Measurements from ENCODE around the gene PRICKLE3.
A peak's percentile ranks its signal among the peaks of the same experiment; 100 is the strongest.

PRICKLE3 gene

GRCh38 chrX:49212861-49213260 is 26.7 kb upstream of the PRICKLE3 start:
- H3K4me1 Mint-ChIP-seq = peaks cover 2% of the 10 kb centered on the region
- H3K27me3 Mint-ChIP-seq = no peaks in the 10 kb centered on the region
- no peak for ATAC-seq
- no peak for DNase-seq
- H3K4me3 Mint-ChIP-seq = no peak overlapping the region
- H3K36me3 Mint-ChIP-seq (ENCODE audit: low read depth) = no peaks in the 10 kb centered on the region
- H3K9me3 Mint-ChIP-seq = no peaks in the 10 kb centered on the region
- no peak overlapping the region for H3K27ac Mint-ChIP-seq

- Mint-ChIP-seq H3K27ac (no peak overlapping the region), H3K4me3 (no peak overlapping the region), H3K36me3 (ENCODE audit: low read depth) (no peaks in the 10 kb centered on the region), H3K4me1 (peaks cover 2% of the 10 kb centered on the region), H3K27me3 (no peaks in the 10 kb centered on the region), H3K9me3 (no peaks in the 10 kb centered on the region)
- no peak for ATAC-seq
- DNase-seq = no peak
Measured at GRCh38 chrX:49212209-49212608, 26.0 kb upstream of the PRICKLE3 start.

- H3K9me3 Mint-ChIP-seq = no peaks in the 10 kb centered on the region
- peaks cover 2% of the 10 kb centered on the region for H3K4me1 Mint-ChIP-seq
- H3K4me3 Mint-ChIP-seq = no peak overlapping the region
- H3K27ac Mint-ChIP-seq = no peak overlapping the region
- no peaks in the 10 kb centered on the region for H3K36me3 Mint-ChIP-seq (ENCODE audit: low read depth)
- no peaks in the 10 kb centered on the region for H3K27me3 Mint-ChIP-seq
- ATAC-seq = no peak
- DNase-seq = no peak
Measured at GRCh38 chrX:49211074-49211473, 24.9 kb upstream of the PRICKLE3 start.

- H3K27me3 Mint-ChIP-seq = no peaks in the 10 kb centered on the region
- no peaks in the 10 kb centered on the region for H3K36me3 Mint-ChIP-seq (ENCODE audit: low read depth)
- ATAC-seq (no peak), DNase-seq (no peak)
- H3K4me3 Mint-ChIP-seq = no peak overlapping the region
- no peaks in the 10 kb centered on the region for H3K9me3 Mint-ChIP-seq
- peaks cover 2% of the 10 kb centered on the region for H3K4me1 Mint-ChIP-seq
- H3K27ac Mint-ChIP-seq = no peak overlapping the region
Measured at GRCh38 chrX:49210406-49210805, 24.2 kb upstream of the PRICKLE3 start.

- DNase-seq (peak; percentile 25), ATAC-seq (peak; percentile 59)
- Mint-ChIP-seq H3K9me3 (no peaks in the 10 kb centered on the region), H3K36me3 (ENCODE audit: low read depth) (no peaks in the 10 kb centered on the region), H3K27ac (no peak overlapping the region), H3K4me3 (peak overlapping the region; percentile 17), H3K4me1 (peaks cover 2% of the 10 kb centered on the region), H3K27me3 (no peaks in the 10 kb centered on the region)
Measured at GRCh38 chrX:49209434-49210251, 23.5 kb upstream of the PRICKLE3 start.

GRCh38 chrX:49208399-49208798 is 22.2 kb upstream of the PRICKLE3 start:
- DNase-seq = no peak
- no peak overlapping the region for H3K27ac Mint-ChIP-seq

GRCh38 chrX:49206543-49206942 is 20.4 kb upstream of the PRICKLE3 start:
- H3K9me3 Mint-ChIP-seq = no peaks in the 10 kb centered on the region
- H3K27me3 Mint-ChIP-seq = no peaks in the 10 kb centered on the region
- H3K4me3 Mint-ChIP-seq = no peak overlapping the region
- no peak overlapping the region for H3K27ac Mint-ChIP-seq
- no peaks in the 10 kb centered on the region for H3K36me3 Mint-ChIP-seq (ENCODE audit: low read depth)
- peaks cover 2% of the 10 kb centered on the region for H3K4me1 Mint-ChIP-seq
- ATAC-seq (no peak), DNase-seq (no peak)

More at GRCh38 chrX:49208399-49208798, 22.2 kb upstream of the PRICKLE3 start:
- H3K9me3 Mint-ChIP-seq = no peaks in the 10 kb centered on the region
- no peaks in the 10 kb centered on the region for H3K36me3 Mint-ChIP-seq (ENCODE audit: low read depth)
- no peaks in the 10 kb centered on the region for H3K27me3 Mint-ChIP-seq
- ATAC-seq = no peak
- peaks cover 2% of the 10 kb centered on the region for H3K4me1 Mint-ChIP-seq
- H3K4me3 Mint-ChIP-seq = no peak overlapping the region

GRCh38 chrX:49205443-49205842 is 19.3 kb upstream of the PRICKLE3 start:
- Mint-ChIP-seq H3K27me3 (no peaks in the 10 kb centered on the region), H3K36me3 (ENCODE audit: low read depth) (no peaks in the 10 kb centered on the region), H3K9me3 (no peaks in the 10 kb centered on the region), H3K27ac (no peak overlapping the region), H3K4me1 (peaks cover 6% of the 10 kb centered on the region), H3K4me3 (no peak overlapping the region)
- no peak for ATAC-seq
- DNase-seq = no peak

- Mint-ChIP-seq H3K27ac (no peak overlapping the region), H3K27me3 (no peaks in the 10 kb centered on the region), H3K4me1 (peaks cover 6% of the 10 kb centered on the region), H3K4me3 (no peak overlapping the region), H3K9me3 (no peaks in the 10 kb centered on the region), H3K36me3 (ENCODE audit: low read depth) (no peaks in the 10 kb centered on the region)
- no peak for ATAC-seq
- no peak for DNase-seq
Measured at GRCh38 chrX:49204709-49205108, 18.5 kb upstream of the PRICKLE3 start.

GRCh38 chrX:49204017-49204416 is 17.8 kb upstream of the PRICKLE3 start:
- Mint-ChIP-seq H3K27ac (no peak overlapping the region), H3K4me3 (no peak overlapping the region), H3K27me3 (no peaks in the 10 kb centered on the region), H3K9me3 (no peaks in the 10 kb centered on the region), H3K4me1 (peaks cover 9% of the 10 kb centered on the region), H3K36me3 (ENCODE audit: low read depth) (no peaks in the 10 kb centered on the region)
- DNase-seq (no peak), ATAC-seq (no peak)

GRCh38 chrX:49203536-49203935 is 17.4 kb upstream of the PRICKLE3 start:
- Mint-ChIP-seq H3K4me3 (no peak overlapping the region), H3K27ac (no peak overlapping the region), H3K36me3 (ENCODE audit: low read depth) (no peaks in the 10 kb centered on the region), H3K4me1 (peaks cover 14% of the 10 kb centered on the region), H3K27me3 (no peaks in the 10 kb centered on the region), H3K9me3 (no peaks in the 10 kb centered on the region)
- DNase-seq (no peak), ATAC-seq (no peak)

GRCh38 chrX:49202022-49202421 is 15.8 kb upstream of the PRICKLE3 start:
- Mint-ChIP-seq H3K27ac (no peak overlapping the region), H3K4me1 (peaks cover 20% of the 10 kb centered on the region), H3K36me3 (ENCODE audit: low read depth) (no peaks in the 10 kb centered on the region), H3K27me3 (no peaks in the 10 kb centered on the region), H3K4me3 (no peak overlapping the region), H3K9me3 (no peaks in the 10 kb centered on the region)
- ATAC-seq (no peak), DNase-seq (no peak)

- Mint-ChIP-seq H3K4me1 (peaks cover 20% of the 10 kb centered on the region), H3K27ac (no peak within 1 kb of the TSS)
- DNase-seq = peak; percentile 88
Measured at GRCh38 chrX:49199906-49200771, 14.0 kb upstream of the PRICKLE3 start, which contains the start of gene SYP. TSS of gene SYP (minus strand) at chrX:49200193. CDS start at chrX:49200186, 7 bp downstream.

GRCh38 chrX:49199315-49199595 is 13.1 kb upstream of the PRICKLE3 start:
- no peaks in the 10 kb centered on the region for H3K36me3 Mint-ChIP-seq (ENCODE audit: low read depth)
- ATAC-seq (no peak), DNase-seq (no peak)
- H3K27me3 Mint-ChIP-seq = no peaks in the 10 kb centered on the region
- H3K27ac Mint-ChIP-seq = no peak overlapping the region
- peak overlapping the region; percentile 62 for H3K4me3 Mint-ChIP-seq
- H3K4me1 Mint-ChIP-seq = peaks cover 20% of the 10 kb centered on the region
- H3K9me3 Mint-ChIP-seq = no peaks in the 10 kb centered on the region

More at GRCh38 chrX:49199906-49200771, 14.0 kb upstream of the PRICKLE3 start, which contains the start of gene SYP:
- H3K4me3 Mint-ChIP-seq = peak within 1 kb of the TSS; percentile 62
- no peaks in the 10 kb centered on the region for H3K9me3 Mint-ChIP-seq
- no peaks in the 10 kb centered on the region for H3K27me3 Mint-ChIP-seq
- peak; percentile 96 for ATAC-seq
- H3K36me3 Mint-ChIP-seq (ENCODE audit: low read depth) = no peaks in the 10 kb centered on the region

Measured in activated naive CD8-positive, alpha-beta T cell treated with anti-CD3 and anti-CD28 coated beads, Interleukin-2, amount 50 U/mL, for 24 hours (primary cell).